ENCODE results near the gene DHX30. TPM values are rescaled to one million over a fixed set of nuclear protein-coding genes. Genes with fewer than 3 reads are reported as not detected.

The DHX30 gene
- total and polyA plus RNA-seq, 9 of the 15 experiments (the other 6 are each of a cell fraction or from before 2014, with no cell fraction given) = 12.3 to 158 (median 79.0) TPM

- TF ChIP-seq ZNF639 (CRISPR knock-in tag; conservative IDR thresholded peaks at IDR 0.05 in 1 of 2, IDR thresholded peaks at IDR 0.05 in 1 of 2) (peak; percentile 35 to 73; a peak in 2 of 4 replicates), CCNT2 (IDR thresholded peaks at IDR 0.05; ENCODE audit: borderline replicate concordance, extremely low read depth, insufficient read length, low read depth, low read length) (peak; percentile 93), ZBTB40 (IDR thresholded peaks at IDR 0.05) (no peak; the same call in 1 of the 2 replicates), ZBTB40 (CRISPR knock-in tag; IDR thresholded peaks at IDR 0.05) (no peak), ETV6 (IDR thresholded peaks at IDR 0.05; ENCODE audit: borderline replicate concordance in 1 of 2, low read depth in 2 of 2, low read length in 1 of 2) (no peak), ETV6 (CRISPR knock-in tag; IDR thresholded peaks at IDR 0.05; ENCODE audit: borderline replicate concordance) (no peak), PHF21A (IDR thresholded peaks at IDR 0.05; ENCODE audit: borderline replicate concordance, low read depth) (no peak), TBL1XR1 (IDR thresholded peaks at IDR 0.05; ENCODE audit: low read length in 2 of 2) (peak in 1 of 2 experiments; percentile 54; a peak in 1 of 4 replicates), MYC (IDR thresholded peaks at IDR 0.05; ENCODE audit: low read depth, low read length) (peak; percentile 98), MYC (CRISPR knock-in tag; IDR thresholded peaks at IDR 0.05; ENCODE audit: borderline replicate concordance, low read depth) (peak; percentile 64; the same call in 1 of the 2 replicates), CBFA2T3 (IDR thresholded peaks at IDR 0.05) (0 out of 2 replicates have a peak, but pooled peaks have one; percentile 9), ZNF354B (CRISPR knock-in tag; IDR thresholded peaks at IDR 0.05) (no peak)
- TF ChIP-seq, protein P1, sequence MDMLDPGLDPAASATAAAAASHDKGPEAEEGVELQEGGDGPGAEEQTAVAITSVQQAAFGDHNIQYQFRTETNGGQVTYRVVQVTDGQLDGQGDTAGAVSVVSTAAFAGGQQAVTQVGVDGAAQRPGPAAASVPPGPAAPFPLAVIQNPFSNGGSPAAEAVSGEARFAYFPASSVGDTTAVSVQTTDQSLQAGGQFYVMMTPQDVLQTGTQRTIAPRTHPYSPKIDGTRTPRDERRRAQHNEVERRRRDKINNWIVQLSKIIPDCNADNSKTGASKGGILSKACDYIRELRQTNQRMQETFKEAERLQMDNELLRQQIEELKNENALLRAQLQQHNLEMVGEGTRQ (CRISPR knock-in tag; IDR thresholded peaks at IDR 0.05) = no peak
Observed at GRCh38 chr3:47824541-47825473, 21.9 kb downstream of the DHX30 start (continued).
